Cortex of kidney (tissue), 1 donor: ENCODE results near the gene ZNF57.
"Not testable (repeated sequence)": the region's sequence is repeated elsewhere in the genome, so short reads cannot be mapped to it uniquely, and the experiment has no call there.

Experiments
- DNase-seq: peaks from one replicate; lab custom pipeline; 2025; lab: John Stamatoyannopoulos, UW

Gene ZNF57

GRCh38 chr19:2952953-2953481 lies 52.3 kb downstream of the ZNF57 start:
- no peak for DNase-seq

GRCh38 chr19:2957160-2957559 lies 56.4 kb downstream of the ZNF57 start:
- DNase-seq = no peak

GRCh38 chr19:2960120-2960519 lies 59.4 kb downstream of the ZNF57 start:
- DNase-seq = no peak

GRCh38 chr19:2962018-2962670 lies 61.4 kb downstream of the ZNF57 start:
- no peak for DNase-seq

GRCh38 chr19:2963122-2963521 lies 62.4 kb downstream of the ZNF57 start:
- DNase-seq = no peak

GRCh38 chr19:2963631-2964030 lies 62.9 kb downstream of the ZNF57 start:
- not testable (repeated sequence) for DNase-seq

- no peak for DNase-seq
These were observed 64.1 kb downstream of the ZNF57 start for GRCh38 chr19:2964874-2965273.

GRCh38 chr19:2967972-2968371 lies 67.2 kb downstream of the ZNF57 start:
- no peak for DNase-seq
